Stimulated activated CD8-positive, alpha-beta memory T cell treated with anti-CD3 and anti-CD28 coated beads, Interleukin-15, amount 100 ng/mL, for 24 hours (primary cell): Measurements from ENCODE around the gene ACBD4.

Experiments used
- DNase-seq: peaks from one replicate; pipeline ENCODE4 v3.0.0-alpha.2; 2020; ENCODE audit warnings: low read depth

ACBD4 gene

DNA sequence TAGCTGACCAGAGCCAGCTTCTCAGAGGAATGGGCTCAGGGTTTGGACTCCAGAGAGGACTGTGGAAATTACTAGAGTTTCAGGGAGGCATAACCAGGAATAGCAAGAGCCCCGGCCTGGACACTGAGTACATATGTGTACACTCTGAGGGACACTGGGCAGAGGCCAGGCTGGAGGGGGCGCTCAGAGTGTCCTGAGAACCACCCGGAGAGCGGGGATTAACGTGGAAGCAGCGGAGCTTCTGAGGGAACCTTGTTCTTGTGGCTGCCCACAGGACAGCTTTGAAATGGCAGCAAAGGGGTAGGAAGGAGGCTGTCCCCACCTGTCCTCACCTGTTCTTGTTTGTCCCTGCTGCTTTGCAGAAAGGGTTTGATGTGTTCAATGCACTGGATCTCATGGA lies 31.0 kb upstream of the ACBD4 start:
- no peak for DNase-seq

DNA sequence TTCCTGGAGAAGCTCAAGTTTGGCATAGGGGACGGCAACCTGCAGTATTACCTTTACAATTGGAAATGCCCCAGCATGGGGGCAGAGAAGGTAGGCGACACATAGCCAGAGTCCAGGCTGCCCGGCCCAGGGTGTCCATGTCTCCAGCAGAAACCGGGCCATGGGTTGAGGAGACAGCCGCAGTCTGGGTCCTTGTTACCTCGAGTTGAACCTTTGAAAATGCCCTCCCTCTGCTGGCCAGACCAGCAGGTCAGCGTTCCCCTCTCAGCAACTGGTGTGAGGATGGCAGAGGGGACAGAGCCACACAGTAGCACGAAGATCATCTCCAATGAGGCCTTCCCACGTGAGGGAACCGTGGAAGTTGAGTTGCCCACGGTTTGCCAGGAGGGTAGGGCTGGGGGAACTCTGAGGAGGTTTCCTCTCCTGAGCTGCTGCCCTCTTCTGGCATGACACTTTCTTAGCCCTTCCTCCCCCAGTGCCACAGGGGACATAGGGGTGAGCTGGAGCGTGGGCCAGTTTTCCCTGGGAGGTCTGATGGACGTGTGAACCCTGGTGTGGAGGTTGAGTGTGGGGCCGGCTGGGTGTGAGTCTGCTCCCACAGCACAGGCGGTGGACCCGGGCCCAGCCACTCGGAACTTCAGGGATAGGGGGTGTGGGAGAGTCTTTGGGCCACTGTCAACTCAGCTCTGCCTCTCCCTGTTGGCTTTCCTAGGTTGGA lies 30.4 kb upstream of the ACBD4 start:
- no peak for DNase-seq

DNA sequence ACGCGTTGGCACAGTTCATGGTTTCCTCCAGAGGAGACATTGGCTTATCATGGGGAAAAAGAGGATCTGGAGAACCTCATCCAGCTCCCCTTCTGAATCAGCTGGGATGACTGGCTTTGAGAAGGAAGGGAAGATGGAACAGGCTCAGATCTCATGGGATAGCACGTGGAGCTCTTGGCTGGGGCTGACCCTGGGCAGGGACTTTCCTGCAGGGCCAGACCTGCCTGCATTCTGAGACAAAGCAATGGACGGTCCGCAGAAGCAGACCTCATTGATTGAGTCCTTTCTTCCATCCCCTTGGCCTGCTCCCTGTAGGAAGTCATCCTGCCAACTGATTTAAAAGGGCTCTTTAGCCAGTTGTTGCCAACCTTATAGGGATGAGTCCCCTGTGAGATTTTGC lies 29.4 kb upstream of the ACBD4 start:
- DNase-seq: no peak

DNA sequence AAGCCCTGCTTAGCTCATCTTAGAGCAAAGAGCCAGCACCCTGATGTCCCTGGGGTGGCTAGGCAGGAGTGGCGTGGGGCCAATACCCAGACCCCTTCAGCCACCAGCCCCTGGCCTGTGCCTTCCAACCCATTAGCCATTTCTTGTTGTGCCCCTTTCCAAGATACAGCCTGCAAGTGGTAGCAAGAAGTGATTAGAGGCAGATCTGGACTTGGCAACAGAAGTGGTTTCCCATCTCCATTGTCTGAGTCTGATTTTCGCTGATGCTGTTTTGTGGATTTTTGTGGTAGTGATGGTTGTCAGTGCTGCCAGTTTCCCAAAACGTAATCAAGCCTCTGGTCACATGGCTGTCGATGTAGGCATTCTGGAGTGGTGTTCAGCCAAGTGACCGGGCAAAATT lies 28.9 kb upstream of the ACBD4 start:
- DNase-seq: no peak

DNA sequence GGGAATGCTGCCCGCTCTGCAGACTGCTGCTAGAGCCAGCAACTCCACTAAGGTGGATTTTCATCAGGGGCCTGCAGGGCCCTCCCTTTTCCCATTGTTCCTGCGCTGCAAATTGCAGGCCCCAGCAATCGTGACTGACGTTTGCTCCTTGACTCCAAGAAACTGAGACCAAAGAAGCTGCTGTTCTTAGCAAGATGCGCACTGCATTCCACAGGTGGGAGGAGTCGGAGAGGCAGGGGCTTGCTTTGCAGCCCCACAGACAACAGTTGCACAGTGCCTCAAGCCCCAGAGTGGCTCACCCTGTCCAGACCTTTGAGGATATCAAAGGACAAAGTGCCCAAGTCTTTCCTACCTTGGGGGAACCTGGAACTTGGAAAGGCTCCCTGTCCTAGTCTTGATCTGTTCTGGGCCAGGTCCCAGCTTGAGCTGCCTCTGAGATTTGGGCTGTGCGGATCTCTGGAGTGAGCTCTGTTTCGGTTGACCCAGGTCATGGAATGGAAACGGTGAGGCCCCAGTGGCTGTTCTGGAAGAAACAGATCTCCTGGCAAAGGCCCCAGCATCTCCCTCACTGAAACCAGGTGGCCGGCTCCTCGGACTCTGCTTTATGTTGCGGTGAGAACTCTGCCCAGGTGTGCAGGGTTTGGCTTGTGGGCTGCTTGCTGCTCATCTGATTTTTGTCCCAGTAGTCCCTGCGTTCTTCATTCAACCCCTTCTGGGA lies 28.0 kb upstream of the ACBD4 start:
- no peak for DNase-seq

DNA sequence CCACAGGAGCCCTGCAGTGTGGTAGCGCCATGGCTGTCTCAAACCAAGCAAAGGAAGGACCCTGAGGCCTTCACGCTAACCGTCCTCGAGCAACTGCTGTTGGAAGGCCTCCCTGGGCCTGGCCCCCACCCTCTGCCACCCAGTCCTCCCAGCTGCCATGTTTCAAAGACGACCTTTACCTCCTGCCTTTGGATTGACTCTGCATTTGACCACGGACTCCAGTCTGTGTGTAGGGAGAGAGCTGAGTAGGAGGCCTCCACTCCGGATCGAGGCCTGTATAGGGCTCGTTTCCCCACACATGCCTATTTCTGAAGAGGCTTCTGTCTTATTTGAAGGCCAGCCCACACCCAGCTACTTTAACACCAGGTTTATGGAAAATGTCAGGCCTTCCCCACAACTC lies 27.4 kb upstream of the ACBD4 start:
- no peak for DNase-seq

DNA sequence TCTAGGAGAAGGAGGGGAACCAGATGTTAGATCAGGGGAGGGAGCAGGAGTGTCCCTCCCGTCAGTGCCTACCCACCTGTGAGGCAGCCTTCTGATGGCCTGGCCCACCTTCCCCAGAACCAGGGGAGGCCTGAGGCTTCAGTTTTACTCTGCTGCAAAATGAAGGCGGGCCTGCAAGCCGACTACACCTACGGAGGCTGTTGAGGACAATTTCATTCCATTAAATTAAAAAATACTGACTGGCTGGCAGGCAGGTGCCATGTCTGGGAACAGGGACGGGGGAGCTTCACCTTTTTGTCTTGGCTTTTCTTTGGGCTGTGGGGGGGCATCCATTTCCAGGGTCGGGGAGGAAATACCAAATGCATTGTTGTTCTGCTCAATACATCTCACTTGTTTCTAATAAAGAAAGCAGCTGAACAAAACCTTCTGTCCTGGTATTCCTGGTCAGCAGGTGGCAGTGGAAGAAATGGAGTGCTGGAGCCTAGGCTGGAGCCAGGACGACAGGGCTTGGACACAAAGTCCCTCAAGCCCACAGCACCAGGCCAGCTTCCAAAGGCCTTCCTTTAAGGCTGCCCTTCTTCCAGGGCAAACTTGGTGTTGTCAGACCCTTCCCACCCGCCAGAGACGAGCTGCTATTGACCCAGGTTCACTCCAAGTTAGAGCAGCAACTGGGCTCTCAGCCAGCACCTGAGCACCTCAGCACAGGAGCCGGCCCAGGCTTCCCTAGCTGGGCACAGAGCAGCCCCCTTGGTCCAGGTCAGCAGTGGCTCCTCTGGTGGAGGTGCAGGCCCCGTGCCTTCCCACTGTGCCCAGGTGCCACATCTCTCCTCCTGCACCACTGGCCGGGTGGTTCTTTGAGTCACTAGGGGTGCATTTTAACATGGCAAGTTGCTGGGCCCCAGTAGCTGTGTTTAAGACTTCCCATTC lies 26.6 kb upstream of the ACBD4 start:
- no peak for DNase-seq

DNA sequence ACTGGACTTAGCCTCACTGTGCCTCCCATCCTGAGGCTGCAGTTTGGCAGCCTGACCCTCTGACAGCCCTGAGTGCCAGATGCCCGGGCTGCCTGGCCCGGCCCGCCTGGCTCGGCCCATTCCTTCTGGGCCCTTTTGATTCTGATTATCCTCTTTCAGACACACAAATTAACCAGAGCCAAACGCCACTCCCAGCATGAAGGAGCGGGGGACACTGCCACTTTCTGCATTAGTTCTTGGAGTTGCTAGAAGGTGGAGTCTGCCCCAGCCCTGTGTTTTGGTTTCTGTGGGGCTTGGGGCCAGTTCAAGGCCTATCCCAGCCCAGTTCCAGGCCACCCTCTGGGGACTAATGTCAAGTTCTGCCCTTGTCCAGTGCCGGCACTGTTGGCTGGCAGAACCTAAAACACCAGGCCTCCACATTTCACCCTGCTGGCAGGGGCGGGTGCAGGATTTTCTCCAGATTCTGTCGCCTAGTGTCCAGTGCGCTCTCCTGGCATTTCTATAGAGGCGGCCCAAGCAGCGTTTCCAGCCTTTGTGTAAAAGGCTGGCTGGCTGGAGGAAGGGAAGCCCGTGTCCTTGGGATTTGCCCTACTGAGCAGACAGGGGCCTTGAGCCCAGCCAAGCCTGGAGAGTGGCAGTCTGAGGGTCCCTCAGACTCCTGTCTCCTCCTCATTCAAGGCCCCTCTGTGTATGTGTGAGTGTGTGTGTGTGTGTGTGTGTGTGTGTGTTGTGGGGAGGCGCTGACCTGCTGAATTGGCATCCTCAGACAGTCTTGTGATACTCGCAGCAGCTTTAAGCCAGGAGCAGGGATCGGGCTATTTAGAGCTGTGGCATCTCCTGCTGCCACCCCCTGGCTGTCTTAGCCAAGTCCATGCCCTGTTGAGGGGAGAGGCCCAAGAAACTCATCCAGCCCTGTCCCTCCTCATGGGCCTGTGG lies 24.5 kb upstream of the ACBD4 start:
- DNase-seq: no peak

DNA sequence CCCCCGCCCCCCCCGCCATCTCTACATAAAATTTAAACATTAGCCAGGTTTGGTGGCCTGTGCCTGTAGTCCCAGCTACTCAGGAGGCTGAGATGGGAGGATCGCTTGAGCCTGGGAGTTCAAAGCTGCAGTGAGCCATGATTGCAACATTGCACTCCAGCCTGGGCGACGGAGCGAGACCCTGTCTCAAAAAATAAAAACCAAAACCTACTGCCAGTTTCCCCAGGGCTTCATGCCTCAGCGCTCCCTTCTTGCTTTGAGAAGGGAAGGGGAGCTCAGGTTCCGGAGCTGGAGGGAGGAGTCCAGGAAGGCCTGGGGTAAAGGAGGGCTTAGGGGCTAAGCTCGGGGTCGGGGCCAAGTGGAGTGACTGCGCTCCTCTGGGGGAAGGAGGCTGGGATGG lies 23.6 kb upstream of the ACBD4 start:
- no peak for DNase-seq

DNA sequence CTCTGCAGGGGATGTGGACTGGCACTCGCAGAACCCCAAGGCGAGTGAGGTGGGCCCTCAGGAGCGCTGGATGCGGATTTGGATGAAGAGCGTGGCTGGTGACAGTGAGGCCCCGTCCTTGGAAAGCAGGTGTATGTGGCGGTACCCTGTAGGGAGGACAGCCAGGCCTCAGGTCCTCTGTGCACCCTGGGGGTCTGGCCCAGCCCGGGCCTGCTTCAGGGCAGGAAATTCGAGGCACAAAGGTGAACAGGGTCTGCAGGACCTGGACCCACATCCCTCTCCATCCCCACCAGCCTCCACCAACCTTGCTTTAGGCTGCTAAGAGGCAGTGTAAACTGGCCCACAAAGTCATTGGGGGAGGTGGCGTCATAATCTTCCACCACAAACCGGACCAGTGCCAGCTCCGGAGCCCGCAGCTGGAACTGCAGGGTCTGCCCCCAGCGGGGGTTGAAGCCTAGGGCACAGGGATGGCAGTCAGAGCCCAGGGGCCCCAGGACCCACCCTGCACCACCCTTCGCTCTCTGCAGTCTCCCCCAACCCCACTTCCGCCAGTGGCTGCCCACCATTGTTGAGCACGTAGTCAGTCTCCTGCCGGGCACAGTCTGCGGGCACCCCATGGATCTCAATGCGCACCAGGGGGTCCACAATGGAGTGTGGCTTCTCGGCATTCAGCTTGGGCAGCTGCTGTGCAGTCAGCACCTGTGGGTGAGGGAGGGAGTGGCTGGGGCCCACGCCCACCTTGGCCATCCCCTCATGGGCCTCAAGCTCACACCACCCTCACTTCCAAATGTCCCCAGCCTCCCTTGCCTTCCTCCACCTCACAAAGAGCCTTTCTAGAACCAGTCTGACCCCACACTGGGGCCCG lies 22.7 kb upstream of the ACBD4 start:
- DNase-seq: no peak

DNA sequence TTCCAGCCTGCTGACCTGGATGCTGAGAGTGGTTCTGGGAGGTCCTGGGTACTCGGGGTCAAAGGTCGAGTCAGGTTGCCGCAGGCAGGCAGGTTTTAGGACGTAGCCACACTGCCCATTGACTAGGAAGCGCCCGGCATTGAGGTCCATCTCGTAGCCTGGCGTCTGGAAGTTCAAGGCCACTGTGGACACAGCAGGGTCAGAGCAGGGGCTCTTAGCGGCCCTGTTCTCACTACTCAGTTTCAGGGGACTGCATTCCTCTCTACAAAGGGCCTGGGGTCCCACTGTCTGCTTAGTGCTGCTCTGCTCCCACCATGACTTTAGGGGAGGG lies 22.1 kb upstream of the ACBD4 start:
- no peak for DNase-seq

DNA sequence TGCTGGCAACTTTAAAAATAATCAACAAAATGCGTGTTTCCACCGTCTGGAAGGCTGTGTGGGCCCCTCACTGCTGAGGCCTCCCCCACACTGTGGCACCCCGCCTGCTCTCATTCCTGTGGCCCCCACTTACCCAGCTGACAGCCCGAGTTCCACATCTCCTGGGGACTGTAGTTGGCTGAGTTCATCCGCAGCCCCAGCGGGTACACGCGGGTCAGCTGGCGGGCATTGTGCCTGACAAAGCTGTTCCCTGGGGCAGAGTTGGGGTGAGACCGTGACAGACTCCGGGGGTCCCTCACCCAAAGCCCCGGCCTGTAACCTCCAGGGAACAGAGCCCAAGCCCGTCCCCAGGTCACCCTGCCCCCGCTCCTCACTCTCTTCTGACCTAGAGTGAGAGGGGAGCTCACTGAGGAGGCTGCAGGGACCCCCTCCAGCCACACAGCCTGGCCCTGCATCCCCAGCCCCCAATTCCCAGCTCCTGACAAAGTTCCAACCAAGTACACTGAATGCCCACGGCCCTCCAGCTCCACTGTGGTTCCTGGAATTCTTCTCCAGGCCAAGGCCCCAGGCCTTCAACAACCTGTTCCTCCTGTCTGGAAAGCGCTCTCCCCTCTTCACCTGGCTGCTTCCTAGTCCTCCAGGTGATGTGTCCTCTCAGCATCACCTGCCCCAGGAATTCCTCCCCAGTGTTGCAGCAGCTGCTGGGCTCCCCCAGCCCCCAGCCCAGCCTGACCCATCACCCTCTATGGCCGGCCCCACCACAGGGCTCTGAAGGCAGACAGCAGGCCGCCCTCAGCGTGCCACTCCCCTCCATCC lies 21.2 kb upstream of the ACBD4 start:
- no peak for DNase-seq

DNA sequence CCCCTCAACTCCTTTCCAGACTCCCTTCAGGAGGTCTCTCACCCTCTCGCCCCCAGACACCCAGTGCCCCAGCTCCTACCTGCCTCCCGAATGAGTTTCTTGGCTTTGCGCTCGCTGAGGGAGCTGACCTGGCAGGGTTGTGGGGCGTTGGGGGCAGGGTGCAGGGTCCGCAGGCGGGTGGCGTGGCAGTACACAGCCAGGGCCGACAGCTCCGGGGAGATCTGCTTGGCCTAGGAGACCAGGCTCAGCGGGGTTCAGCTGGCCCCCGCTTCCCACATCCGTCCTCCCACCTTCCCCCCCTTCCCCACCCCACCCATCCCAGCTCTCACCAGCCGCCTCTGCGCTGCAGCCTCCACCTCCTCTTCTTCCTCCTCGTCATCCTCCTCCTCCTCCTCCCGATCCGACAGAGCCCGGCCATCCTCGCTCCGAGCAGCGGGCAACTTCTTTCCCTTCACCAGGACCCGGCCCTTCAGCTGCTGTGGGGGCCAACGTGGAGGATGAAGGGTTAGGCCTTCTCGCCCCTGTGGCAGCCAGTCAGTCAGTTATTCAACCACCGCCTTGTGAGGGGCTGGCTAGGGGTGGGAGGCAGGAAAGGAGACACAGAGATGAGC lies 20.4 kb upstream of the ACBD4 start:
- no peak for DNase-seq

DNA sequence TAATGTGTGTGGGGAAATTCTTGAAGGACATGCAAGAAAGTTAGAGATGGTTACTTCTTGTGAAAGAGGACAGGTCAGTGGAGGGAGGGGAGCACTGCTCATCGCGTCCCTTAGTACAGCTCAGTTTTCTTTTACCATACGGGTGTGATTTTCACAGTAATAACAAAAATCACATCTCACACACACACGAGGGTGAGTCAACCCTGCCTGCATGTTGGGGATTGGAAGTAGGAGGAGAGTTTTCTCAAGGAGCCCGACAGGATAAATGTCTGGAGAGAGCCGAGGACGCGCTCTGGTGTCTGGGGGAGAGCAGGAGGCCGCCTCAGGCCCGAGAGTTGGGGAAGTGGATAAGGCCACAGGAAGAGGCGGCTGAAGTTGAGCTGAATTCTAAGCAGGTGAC lies 19.6 kb upstream of the ACBD4 start:
- DNase-seq: no peak

DNA sequence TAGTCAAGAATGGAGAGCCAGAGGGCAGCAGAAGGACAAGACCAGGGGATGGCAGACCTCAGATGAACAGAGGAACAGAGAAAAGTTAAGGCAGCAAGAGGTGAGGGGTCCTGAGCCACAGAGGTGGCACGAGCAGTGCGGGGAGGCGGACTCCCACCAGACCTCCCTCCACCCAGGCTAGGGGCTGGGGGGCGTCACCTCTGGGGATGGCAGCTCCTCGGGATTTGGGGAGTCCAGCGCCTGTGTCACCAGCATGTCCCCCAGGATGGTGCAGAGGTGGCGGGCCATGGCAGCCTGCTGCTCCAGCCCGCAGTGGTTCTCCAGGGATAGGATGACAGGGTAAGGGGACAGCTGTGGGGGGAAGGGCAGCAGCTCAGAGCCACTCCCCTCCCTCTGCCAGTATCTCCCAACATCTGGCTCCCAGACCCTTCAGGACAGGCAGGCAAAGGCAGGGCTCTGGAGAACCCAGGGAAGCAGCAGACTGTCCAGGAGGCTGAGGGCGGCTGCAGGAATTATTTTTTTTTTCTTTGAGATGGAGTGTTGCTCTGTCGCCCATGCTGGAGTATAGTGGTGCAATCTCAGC lies 19.0 kb upstream of the ACBD4 start:
- no peak for DNase-seq

DNA sequence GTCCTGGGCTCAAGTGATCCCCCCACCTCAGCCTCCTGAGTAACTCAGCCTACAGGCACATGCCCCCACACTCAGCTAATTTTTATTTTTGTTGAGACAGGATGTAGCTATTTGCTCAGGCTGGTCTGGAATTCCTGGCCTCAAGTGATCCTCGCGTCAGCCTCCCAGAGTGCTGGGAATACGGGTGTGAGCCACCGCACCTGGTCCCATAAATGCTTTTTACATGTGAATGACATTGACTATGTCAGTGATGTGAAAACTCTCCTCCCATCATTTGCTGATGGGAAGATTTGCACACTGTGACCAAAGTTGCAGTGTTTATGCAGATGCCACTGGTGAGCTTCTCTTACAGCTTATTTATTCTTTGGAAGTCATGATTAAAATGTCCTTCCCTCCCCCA lies 18.2 kb upstream of the ACBD4 start:
- DNase-seq: no peak

DNA sequence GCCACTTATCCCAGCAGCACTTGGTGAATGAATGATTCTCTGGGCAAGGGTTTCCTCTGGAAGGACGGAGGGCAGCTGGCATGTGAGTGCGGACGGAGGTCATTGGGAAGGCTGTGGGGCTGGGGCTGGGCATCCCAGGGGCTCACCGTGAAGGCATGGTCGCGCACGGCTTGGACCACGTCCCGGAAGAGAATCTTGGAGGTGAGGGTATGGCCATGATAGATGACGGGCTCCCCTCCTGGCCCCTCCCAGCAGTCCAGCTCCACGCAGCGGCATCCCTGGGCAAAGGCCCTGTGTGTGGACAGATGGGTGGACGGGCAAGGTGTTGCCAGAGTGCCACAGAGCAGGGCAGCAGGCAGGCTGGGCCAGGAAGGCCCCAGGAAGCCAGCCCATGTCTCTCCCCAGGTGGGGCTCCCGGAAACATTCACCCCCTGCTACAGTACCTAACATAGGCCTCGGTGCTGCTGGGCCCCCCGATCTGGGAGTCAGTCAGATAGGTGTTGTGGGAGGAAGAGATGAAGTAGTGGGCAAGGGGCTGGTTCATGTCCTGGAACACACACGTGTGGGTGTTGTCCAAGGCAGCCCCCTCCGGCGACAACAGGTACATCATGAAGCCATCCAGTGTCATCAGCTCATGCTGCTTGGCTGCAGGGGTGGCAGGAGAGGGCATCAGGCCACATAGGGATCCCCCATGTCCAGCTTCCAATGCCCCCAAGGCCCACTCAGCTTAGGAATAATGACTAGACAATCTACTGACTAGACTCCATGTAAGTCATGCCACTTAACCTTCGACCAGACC lies 17.4 kb upstream of the ACBD4 start:
- no peak for DNase-seq

DNA sequence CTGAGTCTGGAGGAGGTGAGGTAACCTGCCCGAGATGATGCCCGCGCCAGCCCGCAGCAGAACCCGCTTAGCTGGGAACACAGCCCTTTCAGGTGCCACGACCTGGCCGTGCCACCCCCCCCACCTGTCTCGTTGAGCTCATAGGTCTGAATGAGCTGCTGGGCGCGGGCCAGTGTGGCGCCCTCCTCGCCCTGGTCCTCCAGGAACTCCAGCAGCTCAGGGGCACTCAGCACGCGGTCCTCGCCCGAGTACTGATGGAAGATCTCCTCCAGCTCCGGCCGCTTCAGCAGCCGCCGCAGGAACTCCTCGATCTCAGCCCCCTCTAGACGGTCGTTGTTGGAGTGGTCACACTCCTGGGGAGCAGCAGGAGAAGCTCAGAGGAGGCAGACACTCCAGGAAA lies 16.8 kb upstream of the ACBD4 start:
- DNase-seq: no peak
